ENCODE results near the gene CHI3L2. TPM values are rescaled to one million over a fixed set of nuclear protein-coding genes. Genes with fewer than 3 reads are reported as not detected.

CHI3L2 gene
- total and polyA plus RNA-seq, 11 donors = 1.0 to 23.0 (median 2.1) TPM; not detected in 1

GRCh38 chr1:111183308-111184069, 44.0 kb upstream of the CHI3L2 start:
- TF ChIP-seq POLR2A (IDR thresholded peaks at IDR 0.05) = no peak
- TF ChIP-seq, protein P1, sequence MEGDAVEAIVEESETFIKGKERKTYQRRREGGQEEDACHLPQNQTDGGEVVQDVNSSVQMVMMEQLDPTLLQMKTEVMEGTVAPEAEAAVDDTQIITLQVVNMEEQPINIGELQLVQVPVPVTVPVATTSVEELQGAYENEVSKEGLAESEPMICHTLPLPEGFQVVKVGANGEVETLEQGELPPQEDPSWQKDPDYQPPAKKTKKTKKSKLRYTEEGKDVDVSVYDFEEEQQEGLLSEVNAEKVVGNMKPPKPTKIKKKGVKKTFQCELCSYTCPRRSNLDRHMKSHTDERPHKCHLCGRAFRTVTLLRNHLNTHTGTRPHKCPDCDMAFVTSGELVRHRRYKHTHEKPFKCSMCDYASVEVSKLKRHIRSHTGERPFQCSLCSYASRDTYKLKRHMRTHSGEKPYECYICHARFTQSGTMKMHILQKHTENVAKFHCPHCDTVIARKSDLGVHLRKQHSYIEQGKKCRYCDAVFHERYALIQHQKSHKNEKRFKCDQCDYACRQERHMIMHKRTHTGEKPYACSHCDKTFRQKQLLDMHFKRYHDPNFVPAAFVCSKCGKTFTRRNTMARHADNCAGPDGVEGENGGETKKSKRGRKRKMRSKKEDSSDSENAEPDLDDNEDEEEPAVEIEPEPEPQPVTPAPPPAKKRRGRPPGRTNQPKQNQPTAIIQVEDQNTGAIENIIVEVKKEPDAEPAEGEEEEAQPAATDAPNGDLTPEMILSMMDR (IDR thresholded peaks at IDR 0.05) = no peak
- no peak overlapping the region for H3K27ac ChIP-seq
- intact Hi-C loops (cut with DNase I) = no loop called here
- no peaks in the 10 kb centered on the region for H3K27me3 ChIP-seq
- H3K36me3 ChIP-seq = peaks cover 0 to 89% (median 76%) of the 10 kb centered on the region in 9 donors
- no peak for DNase-seq
- 95 to 97% (median 96%) methylated on average over 6 of the region's 6 CpGs for WGBS, 4 donors
- no peak for ATAC-seq
- H3K4me3 ChIP-seq = no peak overlapping the region
- H3K9me3 ChIP-seq = no peaks in the 10 kb centered on the region
- H3K4me1 ChIP-seq = peaks cover 0 to 20% (median 0%) of the 10 kb centered on the region in 12 donors

DNA sequence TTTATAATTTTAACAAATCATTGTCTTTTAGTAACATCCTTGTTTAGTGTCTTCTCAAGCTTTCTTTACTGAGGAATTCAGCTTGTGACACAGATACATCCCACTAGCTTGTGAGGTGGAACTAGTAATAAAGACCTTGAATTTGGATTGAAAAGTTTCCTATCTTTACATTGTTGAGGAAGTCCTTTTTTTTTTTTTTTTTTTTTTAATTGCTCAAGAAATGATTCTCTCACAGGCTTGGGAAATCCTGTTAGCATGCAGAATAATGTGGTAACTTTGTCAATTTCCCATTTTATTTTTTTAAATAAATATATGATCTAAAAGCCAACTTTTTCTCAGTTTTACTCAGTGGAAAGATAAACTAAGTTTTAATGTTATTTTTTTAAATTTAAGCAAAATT, 42.9 kb upstream of the CHI3L2 start:
- Histone ChIP-seq H3K36me3 (peaks cover 0 to 88% (median 70%) of the 10 kb centered on the region in 9 donors), H3K4me3 (no peak overlapping the region), H3K27ac (peak overlapping the region in 1 of 12 donors; percentile 4), H3K4me1 (peaks cover 0 to 30% (median 0%) of the 10 kb centered on the region in 12 donors), H3K9me3 (no peaks in the 10 kb centered on the region), H3K27me3 (no peaks in the 10 kb centered on the region)
- ATAC-seq (no peak), DNase-seq (no peak)
- intact Hi-C loops (cut with DNase I) = no loop called here
- TF ChIP-seq, protein P1 (IDR thresholded peaks at IDR 0.05) = no peak

DNA sequence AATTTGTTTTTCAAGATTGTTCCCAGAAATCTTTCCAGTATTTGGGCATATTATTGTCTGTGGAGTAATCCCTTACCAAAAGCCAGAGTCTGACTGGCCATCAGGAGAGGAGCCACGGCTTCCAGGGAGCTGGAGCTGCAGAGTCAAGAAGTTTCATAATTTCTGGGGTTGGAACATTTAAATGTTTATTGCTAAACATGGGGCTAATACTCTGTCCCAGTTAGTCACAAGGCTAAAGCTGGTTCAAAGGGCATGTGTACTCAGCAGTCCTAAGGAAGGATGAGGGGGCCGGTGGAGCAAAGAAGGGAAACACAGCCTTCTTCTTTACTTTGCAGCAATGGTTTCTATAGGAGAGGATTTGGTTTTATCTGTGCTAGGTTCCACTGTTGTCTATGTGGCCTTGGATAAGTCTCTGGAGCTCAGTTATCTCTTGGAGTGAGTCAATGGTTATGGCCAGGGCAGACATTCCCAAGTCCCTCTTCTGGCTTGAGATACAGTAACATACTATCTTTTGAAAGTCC, 36.5 kb upstream of the CHI3L2 start:
- Histone ChIP-seq H3K9me3 (no peaks in the 10 kb centered on the region), H3K4me3 (no peak overlapping the region), H3K4me1 (peaks cover 0 to 75% (median 2%) of the 10 kb centered on the region in 12 donors), H3K27me3 (no peaks in the 10 kb centered on the region), H3K27ac (peak overlapping the region in 1 of 12 donors; percentile 95), H3K36me3 (peaks cover 0 to 61% (median 27%) of the 10 kb centered on the region in 9 donors)
- intact Hi-C loops (cut with DNase I) = no loop called here
- TF ChIP-seq, protein P1 (IDR thresholded peaks at IDR 0.05) = no peak
- no peak for TF ChIP-seq POLR2A (IDR thresholded peaks at IDR 0.05)
- WGBS, 4 donors = 80 to 94% (median 89%) methylated on average over 2 of the region's 2 CpGs
- DNase-seq (no peak), ATAC-seq (peak in 2 of 4 donors; percentile 20 to 52)

DNA sequence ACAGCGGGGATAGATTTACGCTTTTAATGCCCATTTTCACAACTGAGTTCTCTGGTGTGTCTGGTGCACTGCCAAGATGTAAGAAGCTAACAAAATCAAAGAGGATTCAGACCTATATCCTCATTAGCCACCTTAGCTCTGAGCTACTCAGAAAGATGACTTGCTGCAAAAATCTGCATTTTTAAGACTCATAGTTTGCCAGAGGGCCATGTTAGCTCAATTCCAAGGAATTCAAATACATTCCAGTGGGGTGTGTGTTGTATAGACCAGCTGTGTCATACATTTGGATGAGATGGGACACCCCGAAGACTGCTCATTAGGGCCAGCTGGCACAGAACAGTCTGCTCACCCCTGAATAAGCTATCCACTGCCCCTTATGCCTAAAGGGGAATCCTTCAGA, 36.0 kb upstream of the CHI3L2 start:
- Histone ChIP-seq H3K27me3 (peaks cover 0 to 2% (median 0%) of the 10 kb centered on the region in 9 donors), H3K27ac (peak overlapping the region in 1 of 12 donors; percentile 95), H3K9me3 (no peaks in the 10 kb centered on the region), H3K36me3 (peaks cover 0 to 60% (median 22%) of the 10 kb centered on the region in 9 donors), H3K4me1 (peaks cover 0 to 76% (median 2%) of the 10 kb centered on the region in 12 donors), H3K4me3 (no peak overlapping the region)
- WGBS, 4 donors = 57 to 87% (median 73%) methylated on average over 3 of the region's 3 CpGs
- no peak for ATAC-seq
- intact Hi-C loops (cut with DNase I) = no loop called here
- no peak for DNase-seq
- no peak for TF ChIP-seq POLR2A (IDR thresholded peaks at IDR 0.05)
- TF ChIP-seq, protein P1 (IDR thresholded peaks at IDR 0.05) = no peak

Data from heart left ventricle (tissue), 16 donors.